HCT116 (cell line): Measurements from ENCODE around the gene CTIF.

Experiments
- CTCF ChIP-seq, 3 experiments: fragments of 200-600 bp in 1 of 3; sonication (generic) in 1 of 3; IDR thresholded peaks in 2 of 3; conservative IDR thresholded peaks in 1 of 3; 2 replicates each; pipeline ENCODE4 v1.5.1; 2012 to 2017; ENCODE audit warnings: low read depth in 2 of 3, low read length in 2 of 3, antibody characterized with exemption in 1 of 3, borderline replicate concordance in 1 of 3, control low read depth in 1 of 3, mild to moderate bottlenecking in 1 of 3, mixed read lengths in 1 of 3, mixed run types in 1 of 3, moderate library complexity in 1 of 3; ENCODE audit not compliant: insufficient read depth in 1 of 3
- POLR2AphosphoS5 ChIP-seq: IDR thresholded peaks from 2 replicates; pipeline ENCODE4 v1.6.1; 2011; ENCODE audit warnings: mild to moderate bottlenecking, low read depth, low read length, moderate library complexity
- SRF ChIP-seq: IDR thresholded peaks from 2 replicates; pipeline ENCODE4 v1.6.1; 2012; ENCODE audit warnings: low read depth

- TF ChIP-seq CTCF (IDR thresholded peaks at IDR 0.05 in 2 of 3, conservative IDR thresholded peaks at IDR 0.05 in 1 of 3; ENCODE audit: borderline replicate concordance in 1 of 3, insufficient read depth in 1 of 3, low read depth in 2 of 3, low read length in 2 of 3): no peak
- no peak for TF ChIP-seq SRF
- no peak for TF ChIP-seq POLR2AphosphoS5
Measured at GRCh38 chr18:48802543-48803290, 263.9 kb downstream of the CTIF start.
